Thoracic aorta (tissue), 2 donors: ENCODE results near the gene LRRN2. TPM values are rescaled to one million over a fixed set of nuclear protein-coding genes. Genes with fewer than 3 reads are reported as not detected.
"Not testable (repeated sequence)": the region's sequence is repeated elsewhere in the genome, so short reads cannot be mapped to it uniquely, and the experiment has no call there.

Experiments used
- ATAC-seq: fragments of 150-250 bp; one replicate; pipeline ENCODE4 v1.8.0; 2017; ENCODE audit warnings: low read depth; ENCODE audit not compliant: insufficient number of reproducible peaks, low FRiP score
- DNase-seq: peaks from one replicate; pipeline ENCODE4 v3.0.0-alpha.2; 2020; ENCODE audit warnings: low spot score
- H3K27ac ChIP-seq, 2 donors: fragments of 200-600 bp; sonication (generic); 1 replicate in 1 of 2; 2 replicates in 1 of 2; pipeline ENCODE4 v1.5.1; 2016; ENCODE audit warnings: mild to moderate bottlenecking in 2 of 2, moderate library complexity in 2 of 2
- H3K27me3 ChIP-seq: fragments of 200-600 bp; sonication (generic); replicated peaks from 2 replicates; pipeline ENCODE4 v1.6.0; 2016; ENCODE audit warnings: mild to moderate bottlenecking; ENCODE audit not compliant: insufficient read depth
- H3K36me3 ChIP-seq: fragments of 200-600 bp; sonication (generic); one replicate; pipeline ENCODE4 v1.5.1; 2016
- H3K4me1 ChIP-seq, 2 donors: fragments of 200-600 bp; sonication (generic); 1 replicate in 1 of 2; 2 replicates in 1 of 2; pipeline versions ENCODE4 v1.5.1 to v1.6.0; 2016; ENCODE audit warnings: low read depth in 2 of 2, mild to moderate bottlenecking in 1 of 2; ENCODE audit not compliant: control insufficient read depth in 1 of 2
- H3K4me3 ChIP-seq: fragments of 200-600 bp; sonication (generic); 2 replicates; pipeline ENCODE4 v1.5.1; 2016; ENCODE audit warnings: mild to moderate bottlenecking
- H3K9me3 ChIP-seq: fragments of 200-600 bp; sonication (generic); 2 replicates; pipeline ENCODE4 v1.5.1; 2016
- CTCF ChIP-seq: fragments of 200-600 bp; sonication (generic); IDR thresholded peaks from one replicate; pipeline ENCODE4 v1.5.1; 2019; ENCODE audit warnings: antibody characterized with exemption
- total RNA-seq, 2 donors: library from RNA; depleted of rRNA; stranded (reverse); fragments of >200 nt; gene quantifications; one replicate each; pipeline versions ENCODE4 v1.1.0 to v1.2.3, GENCODE V29; 2016

The LRRN2 gene
- total RNA-seq, 2 donors from 2014 or later, result 0.63 to 0.81 TPM

- DNase-seq (no peak), ATAC-seq (no peak)
- Histone ChIP-seq H3K4me3 (no peak overlapping the region), H3K36me3 (no peaks in the 10 kb centered on the region), H3K9me3 (no peaks in the 10 kb centered on the region), H3K4me1 (no peaks in the 10 kb centered on the region), H3K27me3 (no peaks in the 10 kb centered on the region), H3K27ac (no peak overlapping the region)
- no peak for TF ChIP-seq CTCF
These were observed 8.6 kb upstream of the LRRN2 start for GRCh38 chr1:204694145-204694544.

DNA sequence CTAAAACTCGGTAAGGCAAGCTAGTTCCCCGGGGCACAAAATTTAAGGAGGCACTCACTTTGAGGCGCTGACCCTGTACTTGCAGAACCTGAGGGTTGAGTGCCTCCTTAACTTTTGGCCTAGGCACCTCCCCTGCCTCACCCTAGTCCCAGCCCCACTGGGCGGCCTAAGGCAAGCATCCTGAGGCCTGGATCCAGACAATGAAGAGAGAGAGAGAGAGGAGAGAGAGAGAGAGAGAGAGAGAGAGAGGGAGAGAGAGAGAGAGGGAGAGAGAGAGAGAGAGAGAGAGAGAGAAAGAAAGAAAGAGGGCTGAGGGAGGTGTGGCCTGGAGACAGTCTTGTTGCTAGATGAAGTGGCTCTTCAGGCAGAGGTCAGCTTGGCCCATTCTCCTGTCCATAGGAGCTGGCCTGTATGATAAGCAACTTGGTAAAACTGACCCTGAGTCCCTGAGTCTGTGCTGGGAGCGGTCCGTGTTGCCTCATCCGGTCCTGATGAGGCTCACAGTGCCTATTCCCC is 7.4 kb upstream of the LRRN2 start:
- Histone ChIP-seq H3K36me3 (no peaks in the 10 kb centered on the region), H3K27me3 (no peaks in the 10 kb centered on the region), H3K4me3 (no peak overlapping the region), H3K9me3 (no peaks in the 10 kb centered on the region), H3K27ac (no peak overlapping the region), H3K4me1 (no peaks in the 10 kb centered on the region)
- TF ChIP-seq CTCF, result no peak
- no peak for DNase-seq
- ATAC-seq, result no peak

DNA sequence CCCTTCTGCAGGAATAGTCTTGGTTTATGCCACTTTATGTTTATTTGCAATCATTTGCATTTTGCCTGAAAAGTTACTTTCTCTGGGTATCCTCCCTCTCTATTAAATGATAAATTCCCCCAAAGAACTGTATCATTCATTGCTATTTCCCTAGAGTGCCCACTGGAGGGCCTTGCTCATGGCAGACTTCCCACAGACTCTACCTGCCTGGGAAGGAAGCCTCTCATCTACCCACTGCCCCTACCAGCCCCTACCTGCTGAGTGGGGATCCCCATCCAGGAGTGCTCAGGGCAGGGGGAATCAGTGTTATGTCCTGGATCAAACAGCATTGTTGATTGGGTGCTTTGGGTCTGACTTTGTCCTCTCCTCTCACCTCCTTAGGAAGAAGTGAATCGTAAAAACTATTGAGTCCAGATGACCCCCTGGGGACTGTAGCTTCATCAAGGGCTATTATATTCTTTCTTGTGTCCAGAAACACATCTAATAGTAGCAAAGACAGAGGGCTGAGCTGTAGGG is 6.8 kb upstream of the LRRN2 start:
- no peak for TF ChIP-seq CTCF
- no peak overlapping the region for H3K4me3 ChIP-seq
- H3K4me1 ChIP-seq, result no peaks in the 10 kb centered on the region
- H3K27me3 ChIP-seq, result no peaks in the 10 kb centered on the region
- ATAC-seq (no peak), DNase-seq (no peak)
- no peak overlapping the region for H3K27ac ChIP-seq
- no peaks in the 10 kb centered on the region for H3K36me3 ChIP-seq
- H3K9me3 ChIP-seq, result no peaks in the 10 kb centered on the region

DNA sequence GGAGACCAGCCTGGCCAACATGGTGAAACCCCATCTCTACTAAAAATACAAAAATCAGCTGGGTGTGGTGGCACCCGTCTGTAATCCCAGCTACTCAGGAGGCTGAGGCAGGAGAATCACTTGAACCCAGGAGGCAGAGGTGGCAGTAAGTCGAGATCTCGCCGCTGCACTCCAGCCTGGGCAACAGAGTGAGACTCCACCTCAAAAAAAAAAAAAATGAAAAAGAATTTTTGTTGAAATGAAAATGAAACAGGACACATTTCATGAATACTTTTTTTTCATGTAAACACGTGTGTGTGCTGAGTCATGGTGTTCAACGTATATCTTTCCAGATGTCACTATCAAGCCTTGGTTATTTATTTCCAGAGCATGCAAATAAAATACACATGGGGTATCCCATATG is 5.8 kb upstream of the LRRN2 start:
- H3K4me3 ChIP-seq, H3K9me3 ChIP-seq, H3K36me3 ChIP-seq, H3K27ac ChIP-seq, ATAC-seq, H3K4me1 ChIP-seq, DNase-seq, H3K27me3 ChIP-seq: not testable (repeated sequence)

DNA sequence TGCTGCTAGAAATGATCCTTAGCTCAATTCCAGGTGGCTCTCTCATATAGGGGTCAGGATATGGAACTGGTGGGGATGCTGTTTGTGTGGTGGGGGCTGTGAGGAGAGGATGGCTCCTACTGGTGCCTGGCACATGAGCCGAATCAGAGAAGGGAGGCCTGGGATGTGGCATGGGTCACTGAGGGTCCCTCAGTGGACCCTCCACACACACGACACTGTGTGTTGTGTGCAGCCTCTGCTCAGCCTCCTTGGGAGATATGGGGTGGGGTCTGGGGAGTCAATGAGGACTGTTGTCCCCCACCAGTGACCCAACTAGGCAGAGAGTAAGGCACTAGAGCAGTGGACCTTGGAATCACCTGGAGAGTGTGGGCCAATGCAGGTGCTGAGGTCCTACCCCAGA is 3.2 kb upstream of the LRRN2 start:
- peaks cover 3 to 5% of the 10 kb centered on the region in 2 donors for H3K4me1 ChIP-seq
- H3K27me3 ChIP-seq, result peaks cover 7% of the 10 kb centered on the region
- H3K9me3 ChIP-seq, result no peaks in the 10 kb centered on the region
- H3K36me3 ChIP-seq, result no peaks in the 10 kb centered on the region
- TF ChIP-seq CTCF, result no peak
- DNase-seq (no peak), ATAC-seq (no peak)
- H3K27ac ChIP-seq, result no peak overlapping the region
- no peak overlapping the region for H3K4me3 ChIP-seq

GRCh38 chr1:204688007-204688406 is 2.5 kb upstream of the LRRN2 start:
- ATAC-seq (no peak), DNase-seq (no peak)
- no peak for TF ChIP-seq CTCF
- Histone ChIP-seq H3K4me1 (peaks cover 3 to 5% of the 10 kb centered on the region in 2 donors), H3K36me3 (no peaks in the 10 kb centered on the region), H3K9me3 (no peaks in the 10 kb centered on the region), H3K4me3 (no peak overlapping the region), H3K27ac (no peak overlapping the region), H3K27me3 (peaks cover 7% of the 10 kb centered on the region)
